K562 (cell line): ENCODE measurements around the gene CERCAM. TPM values are rescaled to one million over a fixed set of nuclear protein-coding genes. Genes with fewer than 3 reads are reported as not detected.
"Not testable (repeated sequence)": the region's sequence is repeated elsewhere in the genome, so short reads cannot be mapped to it uniquely, and the experiment has no call there.

Experiments used
- ARHGAP35 ChIP-seq: fragments of 450-650 bp; IDR thresholded peaks from 2 replicates; pipeline ENCODE4 v1.6.1; 2018; ENCODE audit not compliant: partially characterized antibody
- ARNT ChIP-seq, 2 experiments: fragments of 450-650 bp; IDR thresholded peaks; 2 replicates each; pipeline ENCODE4 v1.6.1; 2016; ENCODE audit warnings: mild to moderate bottlenecking in 1 of 2
- ATF1 ChIP-seq, 2 experiments: fragments of 450-650 bp in 1 of 2; IDR thresholded peaks; 2 replicates each; pipeline ENCODE4 v1.6.1; 2016; ENCODE audit warnings: missing compliant biosample characterization in 1 of 2, missing genetic modification characterization in 1 of 2
- CBFA2T2 ChIP-seq: fragments of 450-650 bp; conservative IDR thresholded peaks from 2 replicates; pipeline ENCODE4 v1.6.1; 2017; ENCODE audit warnings: mild to moderate bottlenecking
- CBX1 ChIP-seq: sonication (generic); IDR thresholded peaks from 2 replicates; pipeline ENCODE4 v1.6.1; 2016; ENCODE audit warnings: antibody characterized with exemption, low read depth, mild to moderate bottlenecking
- CEBPG ChIP-seq, 3 experiments: fragments of 200-800 bp in 1 of 3; sonication (Bioruptor generic) in 1 of 3; sonication (generic) in 1 of 3; formaldehyde crosslinking in 1 of 3; IDR thresholded peaks in 2 of 3; conservative IDR thresholded peaks in 1 of 3; 2 replicates each; pipeline versions ENCODE4 v1.6.1 to v1.8.0; 2016 to 2022; ENCODE audit warnings: missing compliant biosample characterization in 2 of 3, missing genetic modification characterization in 2 of 3, mild to moderate bottlenecking in 1 of 3, missing genetic modification reagents in 1 of 3
- CXXC5 ChIP-seq: fragments of 250-450 bp; sonication (Bioruptor Pico); IDR thresholded peaks from 2 replicates; pipeline ENCODE4 v1.8.0; 2022; ENCODE audit warnings: inconsistent platforms, mild to moderate bottlenecking, moderate library complexity
- FOXK2 ChIP-seq, 2 experiments: fragments of 450-650 bp; IDR thresholded peaks in 1 of 2; conservative IDR thresholded peaks in 1 of 2; 2 replicates each; pipeline ENCODE4 v1.6.1; 2016; ENCODE audit warnings: low read depth in 2 of 2, mild to moderate bottlenecking in 1 of 2
- GATA2 ChIP-seq: sonication (generic); formaldehyde crosslinking; IDR thresholded peaks from 2 replicates; pipeline ENCODE4 v1.4.0; 2020; ENCODE audit warnings: mild to moderate bottlenecking, missing genetic modification reagents
- KDM1A ChIP-seq, 2 experiments: fragments of 450-650 bp; IDR thresholded peaks; 2 replicates each; pipeline ENCODE4 v1.6.1; 2016; ENCODE audit warnings: mild to moderate bottlenecking in 2 of 2
- KLF16 ChIP-seq: IDR thresholded peaks from 2 replicates; pipeline ENCODE4 v1.6.1; 2016; ENCODE audit warnings: antibody characterized with exemption
- KLF6 ChIP-seq: fragments of 250-450 bp; sonication (Bioruptor Pico); IDR thresholded peaks from 2 replicates; pipeline ENCODE4 v1.4.0; 2020; ENCODE audit warnings: mild to moderate bottlenecking, moderate library complexity, borderline replicate concordance
- MAX ChIP-seq: sonication (generic); formaldehyde crosslinking; IDR thresholded peaks from 2 replicates; pipeline ENCODE4 v1.9.0; 2022; ENCODE audit warnings: mild to moderate bottlenecking, missing genetic modification reagents
- NR2C2 ChIP-seq, 2 experiments: fragments of 200-800 bp in 1 of 2; sonication (Bioruptor generic) in 1 of 2; sonication (generic) in 1 of 2; formaldehyde crosslinking in 1 of 2; IDR thresholded peaks; 2 replicates each; pipeline versions ENCODE4 v1.6.1 to v1.8.0; 2016 to 2022; ENCODE audit warnings: mild to moderate bottlenecking in 1 of 2, missing compliant biosample characterization in 1 of 2, missing genetic modification characterization in 1 of 2, missing genetic modification reagents in 1 of 2
- PML ChIP-seq: IDR thresholded peaks from 2 replicates; pipeline ENCODE4 v1.6.1; 2012; ENCODE audit warnings: low read length, inconsistent platforms
- SMARCA4 ChIP-seq: fragments of 450-650 bp; IDR thresholded peaks from 2 replicates; pipeline ENCODE4 v1.6.1; 2016
- SMARCA5 ChIP-seq: fragments of 450-650 bp; IDR thresholded peaks from 2 replicates; pipeline ENCODE4 v1.6.1; 2016
- SMARCC2 ChIP-seq: fragments of 450-650 bp; IDR thresholded peaks from 2 replicates; pipeline ENCODE4 v1.6.1; 2017; ENCODE audit warnings: antibody characterized with exemption, moderate library complexity, mild to moderate bottlenecking, low read depth
- SMARCE1 ChIP-seq: fragments of 450-650 bp; IDR thresholded peaks from 2 replicates; pipeline ENCODE4 v1.7.1; 2016; ENCODE audit warnings: mild to moderate bottlenecking
- ZKSCAN1 ChIP-seq: fragments of 150-350 bp; IDR thresholded peaks from 2 replicates; pipeline ENCODE4 v1.6.1; 2016; ENCODE audit warnings: low read depth, low read length
- ZMIZ1 ChIP-seq, 2 experiments: fragments of 150-350 bp in 1 of 2; IDR thresholded peaks; 2 replicates each; pipeline ENCODE4 v1.6.1; 2012 to 2016; ENCODE audit warnings: low read depth in 2 of 2, low read length in 2 of 2, mild to moderate bottlenecking in 1 of 2, moderate library complexity in 1 of 2
- polyA plus RNA-seq, 8 experiments: library from polyadenylated mRNA; depleted of rRNA in 4 of 8; stranded (reverse) in 5 of 8; unstranded in 3 of 8; fragments of >200 nt; fragmentation: Nextera tagmentation in 2 of 8; fragmentation: Illumina TruSeq in 1 of 8; extraction: Ambion mirVana in 2 of 8; extraction: Trizol in 1 of 8; gene quantifications; 2 replicates each; pipeline versions ENCODE4 v1.2.1 to v1.2.3, GENCODE V29; 2011 to 2014; ENCODE audit warnings: inconsistent platforms in 1 of 8, missing spikeins in 1 of 8
- total RNA-seq, 7 experiments: library from RNA; depleted of rRNA in 6 of 7; stranded (reverse); fragments of >200 nt in 6 of 7; fragmentation: Illumina TruSeq in 2 of 7; extraction: Trizol in 2 of 7; gene quantifications; 2 replicates each; pipeline versions ENCODE4 v1.2.1 to v1.2.3, GENCODE V29; 2011 to 2021; ENCODE audit warnings: low replicate concordance in 1 of 7
- TF ChIP-seq, protein P1 (sequence below): IDR thresholded peaks from 3 replicates; pipeline ENCODE4 v1.6.1; 2011; ENCODE audit warnings: borderline replicate concordance, mild to moderate bottlenecking, moderate library complexity; ENCODE audit not compliant: insufficient read length; ENCODE audit errors: extremely low read depth

The CERCAM gene
- total and polyA plus RNA-seq, 9 of the 15 experiments (the other 6 are each of a cell fraction or from before 2014, with no cell fraction given): 0.75 to 24.0 (median 18.0) TPM

- TF ChIP-seq CBFA2T2 (peak; percentile 91), SMARCA5 (peak; percentile 75), SMARCE1 (peak; percentile 90), GATA2 (CRISPR knock-in tag) (peak; percentile 74; the same call in 1 of the 2 replicates), KLF16 (peak; percentile 86), KLF6 (CRISPR knock-in tag) (0 out of 2 replicates have a peak, but pooled peaks have one; percentile 36), ZKSCAN1 (peak; percentile 37; the same call in 1 of the 2 replicates), FOXK2 (conservative IDR thresholded peaks at IDR 0.05 in 1 of 2, IDR thresholded peaks at IDR 0.05 in 1 of 2; ENCODE audit: low read depth in 2 of 2) (peak in 1 of 2 experiments; percentile 11; a peak in 1 of 4 replicates), PML (peak; percentile 54; the same call in 1 of the 2 replicates), SMARCC2 (peak; percentile 71; the same call in 1 of the 2 replicates), CBX1 (peak; percentile 67; the same call in 1 of the 2 replicates), MAX (CRISPR knock-in tag) (0 out of 2 replicates have a peak, but pooled peaks have one; percentile 26), NR2C2 (tag; IDR thresholded peaks at IDR 0.05) (peak; percentile 30; the same call in 1 of the 2 replicates), ARHGAP35 (peak; percentile 23), ARNT (IDR thresholded peaks at IDR 0.05) (peak in 1 of 2 experiments; percentile 55; a peak in 1 of 4 replicates), SMARCA4 (peak; percentile 95), CXXC5 (peak; percentile 31), CEBPG (CRISPR knock-in tag; IDR thresholded peaks at IDR 0.05) (0 out of 2 replicates have a peak, but pooled peaks have one; percentile 14), KDM1A (IDR thresholded peaks at IDR 0.05) (peak; percentile 73 to 87), ATF1 (tag; IDR thresholded peaks at IDR 0.05) (0 out of 2 replicates have a peak, but pooled peaks have one; percentile 34), ZMIZ1 (IDR thresholded peaks at IDR 0.05; ENCODE audit: low read depth in 2 of 2, low read length in 2 of 2) (peak in 1 of 2 experiments; percentile 87; a peak in 2 of 4 replicates)
- TF ChIP-seq, protein P1, sequence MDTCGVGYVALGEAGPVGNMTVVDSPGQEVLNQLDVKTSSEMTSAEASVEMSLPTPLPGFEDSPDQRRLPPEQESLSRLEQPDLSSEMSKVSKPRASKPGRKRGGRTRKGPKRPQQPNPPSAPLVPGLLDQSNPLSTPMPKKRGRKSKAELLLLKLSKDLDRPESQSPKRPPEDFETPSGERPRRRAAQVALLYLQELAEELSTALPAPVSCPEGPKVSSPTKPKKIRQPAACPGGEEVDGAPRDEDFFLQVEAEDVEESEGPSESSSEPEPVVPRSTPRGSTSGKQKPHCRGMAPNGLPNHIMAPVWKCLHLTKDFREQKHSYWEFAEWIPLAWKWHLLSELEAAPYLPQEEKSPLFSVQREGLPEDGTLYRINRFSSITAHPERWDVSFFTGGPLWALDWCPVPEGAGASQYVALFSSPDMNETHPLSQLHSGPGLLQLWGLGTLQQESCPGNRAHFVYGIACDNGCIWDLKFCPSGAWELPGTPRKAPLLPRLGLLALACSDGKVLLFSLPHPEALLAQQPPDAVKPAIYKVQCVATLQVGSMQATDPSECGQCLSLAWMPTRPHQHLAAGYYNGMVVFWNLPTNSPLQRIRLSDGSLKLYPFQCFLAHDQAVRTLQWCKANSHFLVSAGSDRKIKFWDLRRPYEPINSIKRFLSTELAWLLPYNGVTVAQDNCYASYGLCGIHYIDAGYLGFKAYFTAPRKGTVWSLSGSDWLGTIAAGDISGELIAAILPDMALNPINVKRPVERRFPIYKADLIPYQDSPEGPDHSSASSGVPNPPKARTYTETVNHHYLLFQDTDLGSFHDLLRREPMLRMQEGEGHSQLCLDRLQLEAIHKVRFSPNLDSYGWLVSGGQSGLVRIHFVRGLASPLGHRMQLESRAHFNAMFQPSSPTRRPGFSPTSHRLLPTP: peak; percentile 11
- TF ChIP-seq NR2C2 (CRISPR knock-in tag; IDR thresholded peaks at IDR 0.05); CEBPG (tag; conservative IDR thresholded peaks at IDR 0.05 in 1 of 2, IDR thresholded peaks at IDR 0.05 in 1 of 2); ATF1 (CRISPR knock-in tag; IDR thresholded peaks at IDR 0.05): not testable (repeated sequence)
These were observed 25.8 kb downstream of the CERCAM start (continued) for GRCh38 chr9:128446505-128446904.
